NCI-H82 (cell line): Measurements from ENCODE around the gene SPRY4.
"Not testable (repeated sequence)": the region's sequence is repeated elsewhere in the genome, so short reads cannot be mapped to it uniquely, and the experiment has no call there.

Source experiments
- DNase-seq: peaks from one replicate; lab custom pipeline; 2025; lab: John Stamatoyannopoulos, UW

The SPRY4 gene

DNA sequence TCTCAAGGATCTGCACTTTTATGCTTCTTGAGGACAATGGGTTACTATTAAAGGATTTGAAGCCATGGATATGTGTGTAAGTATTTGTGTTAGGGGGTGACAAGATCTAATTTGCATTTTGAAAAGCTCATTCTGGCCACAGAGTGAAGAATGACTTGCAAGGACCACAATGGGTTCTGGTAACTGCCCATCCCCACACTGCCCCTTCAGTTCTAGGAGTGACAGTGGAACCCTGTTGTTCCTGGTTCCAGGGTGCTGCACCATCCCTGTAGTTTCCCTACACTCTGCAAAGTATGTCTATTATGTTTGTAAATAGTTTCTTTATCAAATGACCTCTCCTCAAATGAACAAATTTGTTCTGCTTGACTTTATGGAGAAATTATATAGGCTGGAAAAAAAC is 9.7 kb upstream of the SPRY4 start:
- no peak for DNase-seq

DNA sequence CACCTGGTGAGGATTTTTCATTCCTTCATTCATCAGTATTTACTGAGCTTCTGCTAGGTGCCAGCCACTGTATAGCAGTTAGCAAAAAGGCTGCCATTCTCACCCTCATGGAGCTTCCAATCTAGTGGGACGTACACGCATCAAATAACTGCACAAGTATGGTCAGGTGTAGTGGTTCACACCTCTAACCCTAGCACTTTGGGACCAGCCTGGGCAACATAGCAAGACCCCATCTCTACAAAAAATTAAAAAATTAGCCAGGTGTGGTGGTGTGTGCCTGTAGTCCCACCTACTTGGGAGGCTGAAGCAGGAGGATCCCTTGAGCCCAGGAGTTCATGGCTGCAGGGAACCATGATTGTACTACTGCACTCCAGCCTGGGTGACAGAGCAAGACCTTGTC is 8.9 kb upstream of the SPRY4 start:
- not testable (repeated sequence) for DNase-seq

DNA sequence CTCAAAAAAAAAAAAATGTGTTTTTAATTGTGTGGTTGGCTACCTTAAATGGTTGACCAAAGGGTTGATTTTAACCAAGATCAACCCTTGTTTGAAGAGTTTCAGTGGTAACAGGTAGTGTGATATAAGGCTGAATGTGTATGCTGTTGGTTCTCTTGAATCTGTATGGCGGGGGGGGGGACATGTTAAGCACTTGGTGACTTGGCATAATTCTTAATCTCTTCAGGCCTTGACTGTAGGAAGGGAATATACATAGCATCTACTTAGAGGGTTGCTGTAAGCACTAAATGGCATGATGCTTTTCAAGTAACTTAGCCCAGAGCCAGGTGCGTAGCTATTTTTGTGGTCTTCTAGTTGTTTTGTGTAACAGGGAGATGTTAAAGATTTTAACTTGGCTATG is 5.6 kb upstream of the SPRY4 start:
- DNase-seq, result no peak

DNA sequence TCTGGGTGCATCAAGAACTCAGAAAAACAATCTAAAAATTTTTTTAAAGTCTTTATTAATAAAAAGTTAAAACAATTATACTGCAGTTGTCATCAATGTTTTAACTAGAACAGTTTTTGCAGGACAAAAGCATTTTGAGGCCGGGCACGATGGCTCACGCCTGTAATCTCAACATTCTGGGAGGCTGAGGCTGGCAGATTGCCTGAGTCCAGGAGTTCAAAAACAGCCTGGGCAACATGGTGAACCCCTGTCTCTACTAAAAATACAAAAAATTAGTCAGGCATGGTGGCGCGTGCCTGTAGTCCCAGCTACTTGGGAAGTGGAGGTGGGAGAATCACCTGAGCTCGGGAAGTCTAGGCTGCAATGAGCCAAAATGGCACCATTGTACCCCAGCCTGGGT is 5.2 kb upstream of the SPRY4 start:
- DNase-seq, result no peak

DNA sequence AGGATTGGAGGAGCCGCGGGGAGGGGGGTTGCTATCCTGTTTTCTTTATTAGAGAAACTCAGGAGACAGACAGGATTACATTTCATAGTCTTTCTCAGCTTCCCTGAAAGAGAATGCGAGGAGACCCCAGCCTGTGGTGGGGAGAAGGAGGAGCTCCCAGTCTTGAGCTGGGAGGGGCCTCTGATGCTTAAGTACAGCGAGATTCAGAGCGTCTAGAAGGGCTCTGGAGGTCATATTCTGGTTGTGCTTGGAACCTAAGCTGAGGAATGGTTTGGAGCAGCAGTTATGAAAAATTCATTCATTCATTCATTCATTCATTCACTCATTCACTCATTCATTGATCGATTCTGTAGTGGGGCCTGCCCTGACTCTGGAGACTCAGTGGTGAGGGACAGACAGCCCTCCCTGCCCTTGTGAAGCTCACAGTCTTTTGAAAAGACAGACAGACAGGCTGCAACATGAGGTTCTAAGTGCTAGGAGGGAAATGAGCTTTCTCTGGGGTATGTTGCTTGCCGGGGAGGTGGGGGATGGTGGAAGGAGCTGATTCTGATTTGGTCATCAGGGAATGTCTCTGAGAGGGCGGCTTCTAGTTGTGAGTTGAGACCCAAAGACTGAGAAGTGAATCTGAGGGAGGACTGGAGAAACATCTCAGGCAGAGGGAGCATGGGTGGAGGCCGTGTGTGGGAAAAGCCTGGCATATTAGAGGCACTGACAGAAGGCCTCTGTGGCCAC is 2.5 kb upstream of the SPRY4 start:
- no peak for DNase-seq

DNA sequence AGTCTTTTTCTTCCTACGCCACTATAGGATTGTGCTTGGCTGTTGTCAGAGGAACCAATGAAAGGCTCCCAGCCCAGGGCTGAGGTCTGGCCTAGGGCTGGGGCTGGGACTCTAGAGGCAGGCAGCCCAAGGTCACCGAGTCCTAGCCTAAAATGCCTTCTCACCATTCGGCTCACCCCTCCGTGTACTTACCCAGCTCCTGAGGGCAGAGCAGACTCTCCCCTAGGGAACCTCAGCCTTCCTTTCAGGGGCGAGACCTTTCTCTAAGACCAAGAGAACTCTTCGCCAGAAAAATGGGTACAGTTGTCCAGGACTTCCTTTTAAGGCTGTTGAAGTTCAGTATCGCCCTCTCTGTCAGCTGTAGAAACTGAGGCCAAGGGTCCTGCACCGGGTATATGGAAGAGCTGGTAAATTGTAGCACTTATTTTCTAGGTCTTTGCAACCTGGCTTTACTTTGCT is 1.7 kb upstream of the SPRY4 start:
- DNase-seq, result no peak

DNA sequence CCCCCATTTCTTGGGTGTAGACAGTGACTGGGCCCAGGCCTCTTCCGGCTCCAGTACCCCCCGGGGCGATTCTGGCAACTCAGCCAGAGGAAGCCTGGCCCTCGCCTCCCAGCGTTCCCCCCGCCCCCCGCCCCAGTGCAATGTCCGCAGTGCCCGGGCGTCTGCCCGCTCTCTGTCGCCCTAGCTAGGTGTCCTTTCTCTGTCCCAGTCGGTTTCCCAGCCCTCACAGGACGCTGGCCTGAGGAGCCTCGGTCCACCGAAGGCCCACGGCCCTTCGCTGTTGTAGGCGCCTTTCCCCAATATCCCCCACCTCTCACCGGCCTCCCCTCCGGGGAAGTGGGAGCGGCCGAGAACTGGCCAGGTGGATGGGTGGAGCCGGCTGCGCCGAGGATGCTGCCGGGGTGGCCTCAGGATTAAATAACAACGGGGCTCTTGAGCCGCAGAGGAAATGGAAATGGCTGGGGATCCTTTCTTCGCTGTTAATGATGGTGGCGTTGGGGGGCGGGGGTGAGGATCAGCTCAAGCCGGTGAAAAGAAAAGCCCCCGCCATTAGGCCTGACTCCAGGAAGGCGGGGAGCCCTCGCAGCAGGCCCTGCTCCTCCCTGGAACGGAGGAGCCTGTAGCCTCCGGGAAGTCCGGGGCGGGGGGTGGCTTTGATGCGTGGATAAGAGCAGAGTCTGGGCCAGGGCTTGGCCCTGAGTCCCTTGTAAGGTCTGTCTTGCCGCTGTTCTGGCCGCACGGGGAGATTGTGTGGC is 1.1 kb upstream of the SPRY4 start:
- peak; percentile 47 for DNase-seq

DNA sequence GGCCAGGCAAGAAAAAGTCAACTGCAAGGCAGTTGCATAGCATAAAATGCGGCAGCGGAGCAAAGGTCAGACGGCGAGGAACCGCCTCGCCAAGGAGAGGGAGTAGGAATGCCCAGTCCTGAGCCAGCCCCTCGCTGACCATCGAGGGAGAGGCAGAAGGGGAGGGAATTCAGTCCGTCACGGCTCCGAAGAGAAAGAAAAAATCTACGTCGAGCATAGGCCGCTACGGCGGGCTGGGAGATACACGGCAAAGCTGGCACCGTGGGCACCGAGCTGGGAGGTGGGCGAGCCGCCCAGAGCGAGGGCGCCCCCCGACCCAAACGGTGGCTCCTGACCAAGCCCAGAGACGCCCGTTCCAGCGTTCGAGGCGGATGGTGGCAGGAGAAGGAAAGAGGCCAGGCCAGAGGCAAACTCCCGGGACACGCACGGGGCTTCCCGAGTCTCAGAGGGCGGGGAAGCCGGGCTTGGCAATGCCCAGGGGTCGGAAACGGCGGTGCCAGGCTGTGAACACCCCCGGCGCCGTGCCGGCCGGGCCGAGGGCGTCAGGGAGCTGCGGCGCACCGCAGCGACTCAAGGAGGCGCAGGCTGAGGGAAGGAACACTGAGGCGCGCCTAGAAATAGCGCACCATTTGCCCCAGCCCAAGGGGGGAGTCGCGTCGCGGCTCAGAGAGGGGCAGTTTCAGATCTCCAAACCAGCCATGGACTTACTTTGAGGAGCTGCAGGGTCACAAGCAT is 518 bp downstream of the SPRY4 start:
- no peak for DNase-seq

DNA sequence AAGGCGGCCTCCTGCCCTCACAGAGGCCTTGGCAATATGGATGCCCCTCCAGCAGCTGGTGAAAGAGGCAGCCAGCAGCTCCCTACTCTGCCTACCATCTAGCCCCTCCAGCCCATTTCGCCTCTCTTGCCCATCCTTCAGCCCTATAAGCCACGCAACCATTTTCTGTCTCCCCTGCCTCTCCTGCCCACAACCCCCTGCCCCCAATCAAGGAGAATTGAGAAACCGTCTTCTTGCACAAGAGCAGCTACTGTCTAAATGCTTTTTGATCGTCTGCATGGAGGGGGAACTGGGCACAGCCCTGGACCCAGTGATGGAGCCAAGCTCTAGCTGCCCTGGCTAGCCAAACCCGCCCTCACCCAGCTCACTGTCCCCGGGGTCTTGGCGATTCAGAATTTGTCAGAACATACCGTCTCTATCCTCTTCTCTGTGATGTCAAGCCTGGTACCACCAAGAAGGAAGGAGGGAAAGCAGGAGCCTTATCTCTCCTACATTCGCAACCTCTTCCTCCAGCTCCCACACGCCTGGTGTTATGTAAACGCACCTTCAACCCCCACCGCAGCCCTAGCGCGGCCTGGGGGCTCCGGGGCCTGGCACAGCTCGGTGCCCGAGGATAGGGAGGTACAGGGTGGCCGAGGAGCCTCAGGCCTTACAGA is 1.2 kb downstream of the SPRY4 start:
- peak; percentile 5 for DNase-seq

DNA sequence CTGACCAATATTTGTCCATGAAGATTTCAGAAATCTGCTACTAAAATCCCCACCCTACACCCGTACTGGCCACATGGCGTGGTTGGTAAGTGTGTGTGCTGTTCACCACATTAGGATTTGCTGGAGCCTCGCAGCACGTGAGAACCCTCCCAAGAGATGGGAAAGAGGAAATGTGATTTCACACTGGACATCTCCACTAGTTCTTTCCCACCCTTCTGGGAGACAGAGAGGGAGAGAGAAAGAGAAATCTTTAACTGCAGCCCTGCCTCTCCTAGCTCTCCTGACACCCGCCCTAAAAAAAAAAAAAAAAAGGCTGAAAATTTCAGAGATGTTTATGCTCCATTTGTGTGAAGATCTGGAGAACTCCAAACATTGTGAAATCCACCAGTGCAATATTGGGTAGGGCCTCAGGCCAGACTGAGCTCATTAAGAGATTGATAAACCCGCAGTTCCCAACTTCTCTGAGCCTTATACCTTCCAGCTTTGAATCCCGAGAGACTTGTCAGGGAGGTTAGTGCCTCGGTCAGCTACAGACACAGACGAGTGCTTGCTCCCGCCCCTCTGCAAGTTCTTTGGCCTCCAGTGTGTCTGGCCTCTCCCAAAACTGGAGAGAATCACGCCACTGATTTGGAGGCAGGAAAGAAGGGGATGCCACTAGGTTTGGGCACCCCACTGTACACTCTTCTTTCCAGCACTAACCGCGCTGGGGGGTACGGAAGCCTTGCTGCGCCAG is 1.9 kb downstream of the SPRY4 start:
- peak; percentile 68 for DNase-seq

DNA sequence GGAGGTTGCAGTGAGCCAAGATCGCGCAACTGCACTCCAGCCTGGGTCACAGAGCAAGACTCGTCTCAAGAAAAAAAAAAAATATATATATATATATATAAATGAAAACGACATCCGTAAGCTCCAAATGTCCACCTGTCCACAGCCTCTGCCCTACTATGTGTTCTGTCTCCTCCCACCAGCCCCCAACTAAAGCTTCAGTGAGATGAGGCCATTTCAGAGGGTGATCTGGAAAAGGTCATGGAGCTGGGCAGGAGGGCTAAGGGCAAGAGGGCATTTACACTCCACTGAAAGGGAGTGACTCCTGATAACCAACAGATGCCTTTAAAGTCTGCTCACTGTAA is 2.4 kb downstream of the SPRY4 start:
- DNase-seq, result no peak

DNA sequence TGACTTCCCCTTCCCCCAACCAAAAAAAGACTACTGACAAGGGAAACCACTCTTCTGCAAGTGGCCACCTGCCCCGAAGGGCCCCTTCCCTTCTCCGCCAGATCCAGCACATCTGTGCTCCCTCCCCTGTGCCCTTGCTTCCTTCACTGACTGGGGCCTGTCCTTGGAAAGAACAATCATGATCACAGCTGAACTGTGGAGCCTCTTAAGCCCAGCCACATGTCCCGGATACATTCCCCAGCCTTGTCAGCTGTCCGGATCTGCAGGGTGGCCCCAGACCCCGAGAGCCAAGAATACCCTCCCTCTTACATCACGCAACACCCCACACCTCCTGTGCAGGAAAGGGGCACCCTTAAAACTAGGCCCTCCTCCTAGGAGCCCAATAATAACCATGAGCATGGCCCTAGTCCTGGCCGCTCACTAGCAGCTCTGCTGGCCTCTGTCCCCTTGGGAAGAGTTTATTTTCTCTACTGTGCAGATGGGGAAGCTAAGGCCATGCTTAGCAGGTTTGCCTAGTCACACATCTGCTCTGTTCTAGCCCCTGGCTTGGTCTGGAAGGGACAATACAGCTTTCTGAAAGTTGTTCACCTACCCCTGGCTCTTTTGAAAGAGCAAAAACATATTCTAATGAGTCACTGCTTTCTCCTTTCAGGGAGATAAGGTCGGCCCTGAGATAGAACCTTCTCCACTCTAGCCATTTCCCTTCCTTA is 3.8 kb downstream of the SPRY4 start:
- DNase-seq, result peak; percentile 42

DNA sequence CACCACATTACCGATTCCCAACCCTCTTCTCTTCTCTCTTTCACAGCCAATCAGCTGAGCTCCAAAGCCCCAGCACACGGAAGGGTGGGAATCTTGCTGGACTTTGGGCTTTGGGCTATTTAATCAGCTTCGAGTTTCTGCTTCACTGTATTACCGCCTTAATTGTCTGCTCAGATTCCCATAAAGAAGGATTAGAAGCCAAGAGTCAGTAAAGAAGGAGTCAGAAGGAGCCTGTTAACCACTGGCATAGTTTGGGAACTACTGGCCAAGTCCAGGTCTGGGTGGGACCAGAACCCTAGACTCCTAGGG is 4.4 kb downstream of the SPRY4 start:
- DNase-seq, result peak; percentile 48

DNA sequence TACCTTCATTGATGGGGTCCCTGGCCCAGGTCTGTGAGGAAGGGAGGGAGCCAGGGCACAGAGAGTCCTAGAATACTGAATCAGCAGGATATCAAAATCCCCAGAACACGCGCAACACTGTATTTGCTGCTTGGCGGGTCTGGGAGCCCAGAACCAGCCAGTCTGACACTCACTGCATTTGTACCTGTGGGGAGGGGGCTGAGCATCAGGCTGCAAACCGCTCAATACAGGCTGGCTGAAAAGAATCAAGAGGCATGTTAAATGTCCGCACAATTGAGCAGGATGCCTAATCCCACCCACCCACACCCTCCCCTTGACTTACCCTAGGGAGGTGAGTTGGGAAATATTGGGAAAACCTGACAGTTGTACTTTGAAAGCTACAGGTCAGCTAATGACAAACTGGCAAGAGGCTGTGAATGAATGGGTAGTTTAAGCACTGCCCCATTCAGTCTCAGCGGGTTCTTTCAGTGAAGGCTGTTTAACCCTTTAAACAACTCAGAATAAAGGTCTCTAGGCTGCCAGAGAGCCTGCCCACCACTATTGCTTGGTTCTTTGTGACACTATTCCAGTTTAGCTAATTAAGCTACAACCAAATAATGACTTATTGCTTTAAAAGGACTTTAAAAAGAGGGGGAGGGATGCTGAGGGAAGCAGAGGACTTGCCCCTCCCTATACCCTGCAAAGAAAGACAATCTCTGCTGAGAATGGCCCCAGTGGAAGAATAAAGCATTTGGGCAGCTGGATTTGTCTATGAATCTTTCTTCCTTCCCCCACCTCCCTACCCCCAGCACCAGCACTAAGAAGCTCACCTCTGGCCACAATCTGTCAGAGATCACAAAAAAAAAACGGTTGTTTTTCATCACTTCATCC is 5.0 kb downstream of the SPRY4 start:
- no peak for DNase-seq

DNA sequence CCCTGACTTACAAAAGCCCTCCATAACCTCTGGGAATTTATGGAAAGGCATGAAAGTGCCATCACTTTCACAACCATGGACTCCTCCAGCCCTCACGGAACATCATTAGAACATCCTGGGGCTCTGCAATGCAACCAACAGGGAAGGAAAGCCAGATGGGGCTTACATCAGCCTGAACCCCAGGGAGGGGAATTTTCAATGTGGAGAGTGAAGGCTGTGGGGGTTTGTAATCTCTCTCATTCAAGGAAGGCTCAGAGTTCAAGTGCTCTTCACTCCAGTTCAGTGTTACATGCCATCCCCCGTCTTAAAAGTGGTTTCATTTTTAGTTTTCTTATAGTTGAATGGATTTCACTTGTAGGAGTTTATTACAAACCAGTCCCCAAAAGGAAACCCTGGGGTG is 5.7 kb downstream of the SPRY4 start:
- no peak for DNase-seq

DNA sequence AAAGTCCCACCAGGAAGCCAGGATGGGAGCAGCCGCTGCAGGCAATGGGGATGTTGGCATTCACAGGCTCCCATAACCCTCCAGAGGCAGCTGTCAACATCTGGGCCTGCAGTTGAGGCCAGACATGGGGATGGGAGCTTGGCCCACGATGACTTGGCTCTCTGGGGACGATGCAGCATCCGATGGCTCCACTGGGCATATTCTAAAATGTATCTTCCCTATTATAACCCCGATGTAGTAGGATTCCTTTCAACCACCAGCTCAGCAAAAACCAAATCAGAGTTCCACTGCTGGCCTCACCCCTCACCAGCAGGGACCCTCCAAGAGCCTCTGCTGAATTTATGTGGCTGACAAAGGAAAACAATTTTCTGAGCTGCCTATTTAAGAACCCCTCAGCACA is 7.1 kb downstream of the SPRY4 start:
- DNase-seq, result no peak

DNA sequence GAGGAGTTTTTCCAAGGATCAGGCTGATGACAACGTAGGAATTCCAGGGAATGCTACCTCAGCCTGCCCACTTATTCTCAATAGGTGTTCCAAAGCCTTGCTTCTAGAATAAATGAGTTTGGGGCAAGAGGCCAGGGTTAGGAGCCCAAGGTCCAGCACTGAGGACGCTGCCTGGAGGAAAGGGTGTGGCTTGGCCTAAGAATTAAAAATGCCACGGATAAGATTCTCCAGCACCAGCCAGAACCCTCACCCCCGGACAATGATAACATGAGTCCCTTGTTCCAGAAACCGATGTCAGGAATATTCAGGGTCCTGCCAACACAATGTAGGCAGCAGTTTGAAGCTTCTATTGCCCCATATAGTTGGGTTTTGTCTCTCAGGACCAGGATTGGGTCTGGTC is 7.6 kb downstream of the SPRY4 start:
- DNase-seq, result no peak

DNA sequence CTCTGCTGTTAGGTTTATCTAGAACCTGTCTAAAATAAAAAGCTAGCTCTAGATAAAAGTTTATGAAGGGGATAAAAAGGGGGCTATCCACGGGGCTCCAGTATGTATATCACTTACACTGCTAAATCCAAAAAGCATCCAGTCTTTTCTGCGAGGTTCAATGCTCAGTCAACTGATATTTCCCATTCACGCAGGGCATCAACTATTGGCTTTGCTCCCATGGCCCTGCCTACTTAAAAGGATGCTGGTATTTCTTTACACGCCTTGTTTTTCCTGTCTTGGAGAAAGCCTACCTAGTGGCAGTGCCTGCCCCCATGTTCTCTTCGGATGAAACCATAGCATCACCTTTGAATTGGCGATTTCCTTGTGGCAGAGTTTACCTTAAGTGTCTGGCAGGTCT is 8.1 kb downstream of the SPRY4 start:
- no peak for DNase-seq

DNA sequence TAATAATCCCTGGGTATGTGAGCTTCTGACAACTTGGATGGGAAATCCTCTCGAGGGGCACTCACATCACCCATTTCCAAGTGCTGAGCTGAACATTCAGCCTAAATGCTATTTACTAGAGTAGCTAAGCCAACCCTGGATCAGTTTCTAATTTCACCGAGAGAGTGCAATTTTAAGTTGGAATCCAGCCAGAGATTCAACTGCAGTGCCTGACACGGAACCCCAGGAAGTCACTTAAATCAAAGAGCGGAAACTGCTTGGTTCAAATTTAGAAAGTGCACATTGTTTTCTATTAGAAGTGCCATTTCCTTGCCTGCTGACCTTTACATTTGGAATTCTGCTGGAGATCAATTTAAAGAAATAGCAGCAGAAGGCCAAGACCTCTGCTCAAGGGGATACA is 8.8 kb downstream of the SPRY4 start:
- DNase-seq, result peak; percentile 28

DNA sequence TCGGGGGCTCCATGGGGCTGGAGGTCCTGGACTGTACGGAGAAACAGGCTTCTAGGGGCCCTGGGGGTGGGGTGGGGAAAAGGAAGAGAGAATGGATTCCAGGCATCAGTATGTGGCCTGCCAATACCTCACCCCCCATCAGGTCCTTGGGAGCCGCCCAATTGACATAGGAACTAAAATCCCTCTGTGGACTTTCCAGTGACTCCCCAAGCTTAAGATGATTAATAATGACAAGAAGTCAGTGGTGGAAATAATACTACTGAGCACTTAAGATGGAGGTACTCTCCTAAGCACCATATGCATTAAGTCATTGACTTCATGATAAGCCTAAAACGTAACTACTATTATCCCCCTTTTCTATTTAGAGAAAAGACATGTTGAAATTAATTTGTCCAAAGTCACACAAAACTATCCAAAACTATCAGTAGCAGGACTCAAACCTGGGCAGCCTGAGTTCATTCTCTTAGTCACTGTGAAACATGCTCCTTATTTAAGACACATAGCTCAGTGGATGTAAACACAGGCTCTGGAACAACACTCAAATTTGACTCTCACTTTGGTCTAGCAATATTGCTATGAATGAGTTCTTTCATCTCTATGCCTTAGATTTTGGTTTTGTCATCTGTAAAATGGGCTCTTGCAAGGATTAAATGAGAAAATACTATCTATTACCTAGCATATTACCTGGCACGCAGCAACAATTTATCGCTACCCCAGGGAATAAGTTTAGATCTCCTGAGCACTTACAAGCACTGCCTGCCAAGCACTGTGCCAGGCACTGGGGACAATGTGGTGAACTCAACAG is 9.5 kb downstream of the SPRY4 start:
- no peak for DNase-seq
